ENCODE results near the gene ZGRF1.
"Not testable (repeated sequence)": the region's sequence is repeated elsewhere in the genome, so short reads cannot be mapped to it uniquely, and the experiment has no call there.

DNA sequence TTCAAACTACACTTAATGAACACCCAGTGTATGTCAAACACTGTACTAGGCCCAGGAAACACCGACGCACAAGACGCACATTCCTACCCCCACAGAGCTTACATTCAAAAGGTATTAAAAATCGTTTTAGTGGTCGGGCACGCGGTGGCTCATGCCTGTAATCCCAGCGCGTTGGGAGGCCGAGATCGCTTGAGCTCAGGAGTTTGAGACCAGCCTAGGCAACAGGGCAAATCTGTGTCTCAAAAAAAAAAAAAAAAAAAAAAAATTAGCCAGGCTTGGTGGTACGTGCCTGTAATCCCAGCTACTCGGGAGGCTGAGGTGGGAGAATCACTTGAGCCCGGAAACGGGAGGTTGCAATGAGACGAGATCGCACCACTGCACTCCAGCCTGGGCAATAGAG is 114.3 kb downstream of the ZGRF1 start:
- TF ChIP-seq, protein P1, sequence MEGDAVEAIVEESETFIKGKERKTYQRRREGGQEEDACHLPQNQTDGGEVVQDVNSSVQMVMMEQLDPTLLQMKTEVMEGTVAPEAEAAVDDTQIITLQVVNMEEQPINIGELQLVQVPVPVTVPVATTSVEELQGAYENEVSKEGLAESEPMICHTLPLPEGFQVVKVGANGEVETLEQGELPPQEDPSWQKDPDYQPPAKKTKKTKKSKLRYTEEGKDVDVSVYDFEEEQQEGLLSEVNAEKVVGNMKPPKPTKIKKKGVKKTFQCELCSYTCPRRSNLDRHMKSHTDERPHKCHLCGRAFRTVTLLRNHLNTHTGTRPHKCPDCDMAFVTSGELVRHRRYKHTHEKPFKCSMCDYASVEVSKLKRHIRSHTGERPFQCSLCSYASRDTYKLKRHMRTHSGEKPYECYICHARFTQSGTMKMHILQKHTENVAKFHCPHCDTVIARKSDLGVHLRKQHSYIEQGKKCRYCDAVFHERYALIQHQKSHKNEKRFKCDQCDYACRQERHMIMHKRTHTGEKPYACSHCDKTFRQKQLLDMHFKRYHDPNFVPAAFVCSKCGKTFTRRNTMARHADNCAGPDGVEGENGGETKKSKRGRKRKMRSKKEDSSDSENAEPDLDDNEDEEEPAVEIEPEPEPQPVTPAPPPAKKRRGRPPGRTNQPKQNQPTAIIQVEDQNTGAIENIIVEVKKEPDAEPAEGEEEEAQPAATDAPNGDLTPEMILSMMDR (IDR thresholded peaks at IDR 0.05), result not testable (repeated sequence)
- TF ChIP-seq POLR2A (IDR thresholded peaks at IDR 0.05), result not testable (repeated sequence)
